Measurements from ENCODE around the gene SHISA6. TPM values are rescaled to one million over a fixed set of nuclear protein-coding genes. Genes with fewer than 3 reads are reported as not detected.
A peak's percentile ranks its signal among the peaks of the same experiment; 100 is the strongest.

The SHISA6 gene
- polyA plus RNA-seq, 4 donors, result 1.5 to 3.2 (median 2.5) TPM

DNA sequence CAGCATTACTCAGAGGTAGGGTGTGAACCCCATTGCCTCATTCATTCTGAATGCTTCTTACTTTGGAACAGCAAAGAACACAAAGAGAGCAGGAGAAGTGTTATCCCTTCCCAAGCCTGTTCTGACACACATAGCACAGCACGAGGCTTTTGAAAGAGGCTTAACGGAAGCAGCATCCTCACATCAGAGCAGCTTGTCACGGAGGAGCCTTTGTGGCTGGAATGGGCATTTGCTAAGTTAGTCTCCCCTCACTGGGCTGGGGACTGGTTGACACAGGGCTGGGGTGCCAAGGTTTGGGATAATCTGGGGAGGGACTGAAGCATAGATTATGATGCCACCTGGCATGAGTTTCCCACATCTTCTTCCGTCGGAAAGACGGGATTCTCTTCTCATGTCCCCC lies 189.7 kb downstream of the SHISA6 start:
- no peak for DNase-seq (ENCODE audit: low read depth in 4 of 4, low spot score in 3 of 4)

DNA sequence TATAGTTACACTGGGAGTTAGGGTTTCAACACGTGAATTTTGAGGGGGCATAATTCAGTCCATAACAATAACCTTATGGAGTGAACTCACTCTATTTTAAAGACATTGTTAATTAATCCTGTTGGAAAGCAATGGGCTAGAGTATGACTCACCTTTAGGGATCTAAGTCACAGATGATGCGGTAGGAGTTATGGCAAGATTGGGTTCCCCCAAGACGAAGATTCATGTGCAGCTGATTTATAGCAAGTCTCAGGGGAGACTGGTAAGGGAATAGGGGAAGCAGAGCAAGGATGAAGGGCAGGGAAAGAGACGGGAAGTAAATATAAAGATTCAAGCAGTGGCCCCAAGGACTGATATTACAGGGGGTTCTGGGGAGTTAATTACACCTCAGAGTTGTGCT lies 197.7 kb downstream of the SHISA6 start:
- no peak for DNase-seq (ENCODE audit: low read depth in 4 of 4, low spot score in 3 of 4)

DNA sequence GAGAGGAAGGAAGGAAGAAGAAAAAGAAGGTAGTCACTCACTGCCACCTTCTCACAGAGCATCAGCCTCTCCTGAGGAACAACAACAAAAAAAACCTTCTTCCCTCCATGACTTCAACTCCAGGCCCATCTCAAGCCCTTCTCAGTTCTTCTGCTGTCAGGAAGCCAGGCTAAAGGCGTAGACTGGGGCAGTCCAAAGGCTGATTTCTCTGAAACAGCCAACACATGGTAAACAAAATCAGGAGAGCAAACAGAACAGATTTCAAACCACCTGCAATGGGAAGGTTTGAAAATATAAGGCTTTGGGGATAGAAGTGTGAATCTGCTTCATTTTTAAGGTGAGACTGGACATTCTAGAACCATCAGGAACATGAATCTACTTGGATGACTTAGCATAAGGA lies 200.0 kb downstream of the SHISA6 start:
- DNase-seq (ENCODE audit: low read depth in 4 of 4, low spot score in 3 of 4), result no peak

DNA sequence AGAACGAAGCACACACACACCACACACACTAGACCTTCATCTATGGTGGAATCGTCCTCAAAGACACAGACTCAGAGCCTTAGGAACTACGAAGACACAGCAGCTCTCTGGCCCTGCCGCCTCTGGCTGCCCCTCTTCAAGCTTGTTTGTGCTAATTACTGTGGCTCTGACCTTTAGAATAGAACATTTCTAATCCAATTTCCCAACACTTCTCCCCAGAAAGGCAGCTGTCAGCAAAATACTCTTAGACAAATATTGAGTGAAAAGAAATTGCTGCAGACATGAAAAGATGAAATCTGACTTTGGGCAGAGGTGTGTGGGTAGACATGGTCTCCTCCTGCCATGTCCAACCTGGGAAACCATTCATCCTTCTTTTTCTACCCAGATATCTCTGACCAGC lies 205.3 kb downstream of the SHISA6 start:
- no peak for DNase-seq (ENCODE audit: low read depth in 4 of 4, low spot score in 3 of 4)

DNA sequence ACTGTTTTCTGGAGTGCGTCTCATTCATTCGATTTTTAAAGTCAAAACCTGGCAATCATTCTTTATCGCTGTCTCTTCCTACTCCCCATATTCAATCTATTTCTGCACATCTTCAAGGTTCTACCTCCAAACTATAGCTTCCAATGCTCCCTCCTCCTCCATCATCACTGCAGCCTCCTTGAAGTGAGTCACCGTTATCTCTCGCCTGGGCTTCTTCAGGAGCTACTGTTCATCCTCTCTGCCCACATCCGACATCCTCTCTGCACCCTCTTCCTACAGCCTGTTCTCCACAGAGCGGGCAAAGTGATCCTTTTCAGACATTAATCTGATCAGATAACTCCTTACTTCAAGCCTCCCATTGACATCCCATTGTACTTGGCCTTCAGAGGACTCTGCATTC lies 213.1 kb downstream of the SHISA6 start:
- no peak for DNase-seq (ENCODE audit: low read depth in 4 of 4, low spot score in 3 of 4)

DNA sequence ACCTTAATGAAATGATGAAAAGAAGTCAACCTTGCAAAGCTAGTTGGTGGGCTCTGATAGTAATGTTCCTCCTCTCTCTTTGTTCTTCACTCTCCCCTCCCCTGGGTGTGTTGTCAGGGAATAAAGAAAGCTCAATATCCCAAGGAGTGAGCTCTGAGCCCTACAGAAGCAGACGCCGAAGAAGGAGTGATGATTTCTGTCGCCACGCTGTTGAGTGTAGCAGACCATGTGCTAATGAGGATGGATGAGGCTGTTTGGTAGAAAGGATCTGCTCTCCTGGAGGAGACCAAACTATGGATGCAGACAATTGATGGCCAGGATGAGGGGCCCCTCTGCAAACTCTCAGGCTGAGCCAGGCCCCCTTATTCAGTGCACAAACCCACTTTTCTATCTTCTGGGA lies 217.3 kb downstream of the SHISA6 start:
- no peak for DNase-seq (ENCODE audit: low read depth in 4 of 4, low spot score in 3 of 4)

DNA sequence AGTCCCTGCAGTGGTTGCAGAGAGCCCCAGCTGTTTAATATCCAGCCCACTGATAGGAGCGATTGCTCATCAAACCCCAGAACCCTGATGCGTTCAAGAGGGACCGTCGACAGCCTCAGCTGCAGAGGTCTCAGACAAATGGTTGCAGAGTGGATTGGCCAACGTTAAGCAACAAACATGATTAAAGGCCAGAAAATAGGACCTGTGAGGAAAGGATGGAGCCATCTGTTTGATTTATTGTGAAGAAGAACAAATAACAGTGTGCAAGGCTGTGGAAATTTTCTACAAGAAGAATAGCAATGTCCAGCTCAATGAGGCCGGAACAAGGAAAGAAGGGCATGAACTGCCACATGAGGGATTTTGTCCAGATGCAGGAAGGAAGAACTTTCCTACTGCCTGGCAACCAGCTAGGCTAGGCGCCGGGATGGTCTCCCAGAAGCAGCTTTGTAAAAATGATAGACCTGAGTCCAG lies 218.9 kb downstream of the SHISA6 start:
- DNase-seq (ENCODE audit: low read depth in 4 of 4, low spot score in 3 of 4), result no peak

DNA sequence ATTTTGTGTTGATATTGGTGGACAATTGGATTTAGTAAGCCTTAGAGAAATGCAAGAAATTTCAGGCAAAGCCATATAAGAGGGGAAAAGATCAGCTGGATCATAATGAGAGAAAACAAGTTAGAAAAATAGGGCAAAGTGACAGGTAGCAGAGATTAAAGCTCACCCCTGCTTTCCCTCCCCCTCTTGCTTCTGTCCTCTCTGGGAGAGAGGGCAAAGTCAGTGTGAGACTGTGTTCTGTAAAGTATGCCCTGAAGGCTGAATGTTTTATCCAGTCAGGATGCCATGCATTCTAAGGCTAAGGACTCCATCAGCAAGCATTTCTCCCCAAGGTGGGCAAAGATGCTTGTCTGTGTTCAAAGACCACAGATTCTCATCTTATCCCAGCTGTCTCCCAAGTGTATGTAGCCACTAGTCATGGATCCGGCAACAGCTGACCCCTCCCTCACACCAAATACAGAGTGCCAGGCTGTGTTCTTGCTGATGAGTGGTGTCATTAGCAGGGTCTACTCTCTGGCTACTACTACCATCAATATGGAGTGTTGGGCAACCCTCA lies 221.1 kb downstream of the SHISA6 start:
- no peak for DNase-seq (ENCODE audit: low read depth in 4 of 4, low spot score in 3 of 4)

DNA sequence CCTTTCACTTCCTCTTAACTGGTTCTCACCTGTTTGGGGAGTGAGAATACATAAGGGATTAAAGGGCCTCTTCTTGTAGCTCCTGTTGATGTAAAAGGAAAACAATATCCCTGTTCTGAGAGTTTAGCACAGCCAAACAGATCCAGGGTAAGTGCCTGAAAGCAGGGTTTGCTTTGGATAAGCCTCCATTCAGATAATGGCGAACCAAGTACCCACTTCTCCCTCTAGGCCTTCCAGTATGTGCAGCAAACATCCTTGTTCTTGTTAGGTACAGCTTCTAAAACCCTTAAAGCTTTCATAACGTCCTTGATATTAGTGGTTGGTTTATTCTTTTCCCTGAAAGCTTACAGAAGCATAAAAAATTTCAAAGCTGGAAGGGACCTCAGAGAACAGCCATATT lies 226.6 kb downstream of the SHISA6 start:
- no peak for DNase-seq (ENCODE audit: low read depth in 4 of 4, low spot score in 3 of 4)

DNA sequence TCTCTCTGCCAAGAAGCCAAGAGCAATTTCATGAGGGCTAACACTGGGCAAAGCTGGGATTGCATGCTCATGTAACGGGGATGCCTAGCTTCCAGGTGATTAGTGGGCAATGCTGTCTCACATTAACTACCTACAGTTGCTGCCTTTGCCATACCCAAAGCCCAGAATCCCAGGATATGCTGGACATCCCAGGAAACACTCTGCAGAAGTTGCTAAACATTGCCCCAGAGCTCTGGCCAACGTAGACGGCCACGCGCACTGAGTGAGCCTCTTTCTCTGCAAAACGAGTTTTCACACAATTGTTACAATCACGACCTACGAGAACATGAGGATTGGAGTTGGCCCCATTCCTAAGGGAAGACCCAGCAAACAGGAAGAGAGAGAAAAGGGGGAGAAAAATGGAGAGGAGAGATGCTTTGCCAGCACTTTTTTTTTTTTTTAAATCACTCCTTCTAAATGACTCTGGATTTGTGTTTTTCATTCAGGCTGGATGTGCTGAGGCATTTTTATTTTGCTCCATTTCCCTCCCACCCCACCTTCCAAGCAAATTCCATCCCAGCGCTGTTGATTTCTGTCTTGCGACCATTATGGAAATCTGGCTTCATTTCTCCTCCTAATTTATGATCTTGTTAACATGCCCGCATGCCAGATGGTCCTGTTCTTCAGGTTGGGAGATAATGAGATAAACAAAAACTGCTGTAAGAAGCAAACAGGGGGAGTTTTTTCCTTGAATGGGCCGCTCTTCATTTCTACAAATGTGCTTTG lies 244.5 kb downstream of the SHISA6 start:
- no peak for DNase-seq (ENCODE audit: low read depth in 4 of 4, low spot score in 3 of 4)

DNA sequence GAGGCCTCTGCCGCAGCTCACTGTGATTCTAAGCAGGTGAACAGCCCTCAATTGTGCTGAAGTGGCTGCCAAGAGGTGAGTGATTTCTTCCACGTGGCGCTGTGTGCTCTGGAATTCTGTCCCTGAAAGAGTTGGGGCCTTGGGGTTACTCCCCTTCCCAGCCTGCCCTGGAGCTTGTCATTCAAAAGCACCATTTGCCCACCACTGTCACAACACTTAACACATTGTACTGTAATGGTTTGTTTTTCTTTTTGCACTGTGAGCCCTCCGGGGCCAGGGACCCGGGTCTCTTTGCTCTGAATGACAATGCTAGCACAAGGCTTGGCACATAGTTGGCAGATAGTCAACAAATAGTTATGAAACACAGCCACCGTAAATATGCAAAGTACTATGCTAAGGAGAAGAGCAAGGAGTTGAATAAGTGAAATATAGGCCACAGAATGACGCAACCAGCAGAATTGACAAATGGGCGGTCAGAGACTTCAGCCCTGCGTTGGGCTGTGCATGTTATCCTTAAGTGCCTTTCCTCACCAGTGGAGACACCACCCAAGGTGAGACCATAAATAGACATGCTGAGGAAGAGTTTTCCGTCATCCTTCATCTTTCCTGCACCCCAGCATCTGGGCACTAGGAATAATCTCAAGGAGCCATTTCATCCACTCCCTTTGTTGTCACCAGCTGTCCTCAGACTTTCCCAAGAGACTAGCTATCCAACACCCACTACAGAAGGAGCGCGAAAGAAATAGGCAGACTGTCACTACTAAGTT lies 245.3 kb downstream of the SHISA6 start:
- no peak for DNase-seq (ENCODE audit: low read depth in 4 of 4, low spot score in 3 of 4)

DNA sequence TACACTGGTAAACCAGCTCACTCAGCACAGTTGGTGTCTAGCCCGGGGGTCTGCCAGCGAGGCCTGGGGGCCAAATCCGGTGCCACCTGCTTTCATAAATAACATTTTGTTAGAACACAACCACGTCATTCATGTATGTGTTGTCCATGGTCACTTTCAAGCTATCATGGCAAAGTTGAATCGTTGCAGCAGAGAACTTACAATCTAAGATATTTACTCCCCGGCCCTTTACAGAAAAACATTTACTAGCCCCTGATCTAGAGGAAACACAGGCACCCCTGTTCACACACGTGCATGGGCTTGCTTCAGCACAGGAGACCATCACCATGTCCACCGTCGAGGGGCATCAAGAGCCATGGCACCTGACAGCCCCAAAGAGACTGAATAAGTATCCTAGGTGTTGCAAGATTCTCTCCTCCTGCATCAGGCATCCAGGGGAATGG lies 245.9 kb downstream of the SHISA6 start:
- no peak for DNase-seq (ENCODE audit: low read depth in 4 of 4, low spot score in 3 of 4)

DNA sequence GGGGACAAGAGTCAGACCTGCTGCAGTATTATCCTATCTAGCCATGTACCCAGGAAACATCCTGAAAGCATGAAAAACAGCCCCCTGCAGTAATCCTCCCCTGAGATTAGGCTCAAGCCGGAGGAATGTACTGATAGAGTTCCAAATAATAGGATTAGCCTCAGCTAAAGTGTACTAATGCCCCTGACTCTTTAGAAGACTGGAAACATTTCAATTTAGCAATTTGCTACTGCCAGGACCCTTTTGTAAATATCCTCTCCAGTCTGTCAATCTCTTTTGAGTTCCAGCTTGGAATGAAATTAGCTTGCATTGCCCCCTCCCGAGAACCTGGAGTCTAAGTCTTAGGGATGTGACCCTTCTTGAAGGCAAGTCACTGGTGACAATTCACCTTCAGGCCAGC lies 246.5 kb downstream of the SHISA6 start:
- DNase-seq (ENCODE audit: low read depth in 4 of 4, low spot score in 3 of 4), result no peak

DNA sequence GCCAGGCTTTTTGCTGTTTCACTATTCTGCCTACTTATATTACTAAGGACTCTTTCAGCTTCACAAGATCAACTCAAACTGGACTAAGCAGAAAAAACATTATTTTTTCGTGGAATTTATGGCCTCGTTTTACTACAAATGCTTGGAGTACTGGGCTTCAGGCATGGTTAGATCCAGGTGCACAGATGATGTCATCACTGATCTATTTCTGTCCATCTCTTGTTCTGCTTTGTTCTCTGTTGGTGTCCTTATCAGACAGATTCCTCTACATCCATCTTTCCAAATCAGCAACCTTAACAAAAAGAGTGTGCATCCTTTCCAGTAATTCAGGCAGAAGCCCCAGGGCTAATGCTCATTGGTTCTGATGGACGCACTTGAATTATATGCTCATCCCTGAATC lies 247.4 kb downstream of the SHISA6 start:
- no peak for DNase-seq (ENCODE audit: low read depth in 4 of 4, low spot score in 3 of 4)

DNA sequence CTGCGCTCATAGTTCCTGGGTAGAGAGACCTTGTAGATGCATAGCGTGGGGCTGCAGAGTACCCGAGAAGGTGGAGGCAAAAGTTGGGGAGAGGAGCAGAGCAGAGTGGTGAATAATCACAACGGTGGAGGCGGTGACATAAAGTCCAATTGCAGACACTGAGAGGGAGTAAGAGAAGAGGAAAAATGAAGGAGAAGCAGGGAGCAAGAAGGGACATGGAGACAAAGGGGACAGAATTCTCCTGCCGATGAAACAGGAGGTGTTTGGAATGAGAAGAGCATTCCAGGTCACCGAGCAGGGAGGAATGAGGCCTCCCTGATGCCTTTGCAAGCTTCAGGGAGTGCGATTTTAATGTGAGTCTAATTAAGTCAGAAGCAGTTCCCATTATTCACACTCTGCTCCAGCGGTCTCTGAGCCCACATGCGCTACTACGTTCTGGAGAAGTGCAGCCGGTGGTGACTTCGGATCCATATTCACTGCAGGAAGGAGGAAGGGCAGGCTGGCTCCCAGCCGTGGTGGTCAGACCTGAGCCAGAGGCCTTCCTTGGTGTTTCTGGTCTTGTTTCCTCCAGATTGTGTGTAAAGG lies 249.2 kb downstream of the SHISA6 start:
- peak in 1 of 4 donors; percentile 21 for DNase-seq (ENCODE audit: low read depth in 4 of 4, low spot score in 3 of 4)

DNA sequence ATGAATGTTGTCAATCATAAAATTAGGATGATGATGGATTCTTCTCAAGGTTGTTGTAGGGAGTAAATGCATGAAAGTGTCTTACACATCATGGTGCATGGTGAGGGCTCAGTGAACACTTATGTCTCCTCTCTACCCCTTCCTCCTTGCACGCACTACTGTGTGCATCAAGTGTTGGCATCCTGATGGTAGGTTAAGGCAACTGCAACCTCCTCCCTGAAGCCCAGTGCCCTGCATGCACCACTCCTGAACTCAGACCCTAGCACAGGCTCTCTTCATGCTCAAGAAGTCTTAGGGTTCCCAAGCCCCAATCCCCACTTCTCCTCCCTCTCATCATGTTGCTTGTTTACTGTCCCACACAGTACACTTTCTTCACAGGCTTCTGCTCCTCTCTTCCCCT lies 251.5 kb downstream of the SHISA6 start:
- no peak for DNase-seq (ENCODE audit: low read depth in 4 of 4, low spot score in 3 of 4)

DNA sequence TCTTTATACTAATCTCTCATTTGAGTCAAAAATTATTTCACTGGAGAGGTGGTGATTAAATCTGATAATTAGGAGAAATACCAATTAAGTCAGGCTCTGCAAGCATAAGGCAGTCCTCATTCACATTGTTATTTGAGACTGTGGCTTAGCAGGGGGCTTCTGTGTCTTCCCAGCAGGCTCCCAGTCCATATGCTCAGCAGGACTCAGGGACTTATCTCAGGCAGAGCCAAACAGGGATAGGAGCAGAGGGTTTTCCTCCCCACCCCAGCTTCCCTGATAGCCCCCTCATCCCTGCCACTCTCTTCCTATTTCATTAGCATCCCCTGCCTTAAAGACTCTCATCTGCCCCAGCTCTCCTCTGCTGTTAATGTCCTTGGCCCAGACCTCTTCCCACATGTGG lies 252.9 kb downstream of the SHISA6 start:
- DNase-seq (ENCODE audit: low read depth in 4 of 4, low spot score in 3 of 4), result no peak

DNA sequence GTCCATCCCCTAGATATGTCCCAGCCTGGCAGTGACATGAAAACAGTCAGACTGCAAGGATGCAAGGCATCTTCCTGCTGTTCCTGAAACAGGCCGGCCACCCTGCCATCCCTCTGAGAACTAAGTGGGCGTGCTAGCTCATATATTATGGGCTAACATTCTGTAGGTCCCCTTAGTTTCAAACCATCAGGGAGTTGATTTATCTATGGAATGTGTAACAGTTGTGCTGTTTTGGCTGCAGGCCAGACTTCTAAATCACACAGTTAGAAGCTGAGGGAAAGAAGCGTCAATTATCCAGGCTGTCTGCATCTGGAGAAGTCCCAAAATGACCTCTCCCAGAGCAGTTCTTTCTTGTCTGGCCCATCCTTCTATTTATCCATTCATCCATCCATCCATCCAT lies 254.6 kb downstream of the SHISA6 start:
- DNase-seq (ENCODE audit: low read depth in 4 of 4, low spot score in 3 of 4), result peak in 3 of 4 donors; percentile 40 to 61 (median 46)

DNA sequence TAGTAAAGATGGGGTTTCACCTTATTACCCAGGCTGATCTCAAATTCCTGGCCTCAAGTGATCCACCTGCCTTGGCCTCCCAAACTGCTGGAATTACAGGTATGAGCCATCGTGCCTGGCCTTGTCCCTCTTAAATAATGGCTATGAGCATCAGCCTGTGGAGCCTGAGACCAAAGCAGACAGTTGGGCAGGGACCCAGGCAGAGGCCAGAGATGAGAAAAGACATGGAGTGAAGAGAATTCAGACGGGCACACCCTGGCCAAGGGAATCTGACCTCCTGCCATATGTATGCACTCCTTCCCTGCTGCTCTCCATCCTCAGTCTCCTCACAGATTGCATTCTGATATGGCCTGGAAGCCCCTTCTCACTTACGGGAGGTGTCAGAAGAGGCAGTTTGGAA lies 258.9 kb downstream of the SHISA6 start:
- DNase-seq (ENCODE audit: low read depth in 4 of 4, low spot score in 3 of 4), result no peak

DNA sequence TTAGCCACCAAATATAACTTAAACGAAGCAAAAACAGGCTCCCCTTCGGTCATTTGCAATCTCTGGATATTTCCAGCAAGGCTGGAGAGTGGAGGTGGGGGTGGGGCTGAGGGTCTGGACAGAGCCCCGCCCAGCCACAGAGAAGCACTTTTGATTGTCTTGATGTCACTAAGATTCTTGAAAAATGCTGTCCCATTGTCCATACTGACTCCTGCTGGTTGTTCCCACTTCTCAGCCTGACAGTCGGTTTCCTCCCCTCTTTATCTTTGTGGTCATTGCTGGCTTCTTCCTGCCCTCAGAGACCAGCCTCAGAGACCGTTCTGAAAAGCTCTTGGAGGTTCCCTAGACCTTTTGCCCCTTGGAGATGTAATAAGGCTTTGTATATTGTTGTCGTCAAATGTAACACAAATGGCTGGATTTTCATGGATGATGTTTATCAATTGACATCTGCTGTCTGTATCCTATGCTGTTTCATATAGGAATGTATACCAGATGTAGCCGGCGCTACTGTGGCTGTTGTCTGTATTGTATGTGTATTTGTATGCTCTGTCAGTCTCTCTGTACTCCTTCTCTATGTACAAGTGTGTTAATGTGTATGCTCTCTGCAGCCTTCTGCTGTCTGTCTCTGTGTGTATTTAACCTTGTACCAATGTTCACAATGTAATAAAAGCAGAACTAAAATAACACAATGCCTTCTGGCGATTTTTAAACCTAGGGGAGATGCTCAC lies 262.5 kb downstream of the SHISA6 start:
- DNase-seq (ENCODE audit: low read depth in 4 of 4, low spot score in 3 of 4), result no peak

DNA sequence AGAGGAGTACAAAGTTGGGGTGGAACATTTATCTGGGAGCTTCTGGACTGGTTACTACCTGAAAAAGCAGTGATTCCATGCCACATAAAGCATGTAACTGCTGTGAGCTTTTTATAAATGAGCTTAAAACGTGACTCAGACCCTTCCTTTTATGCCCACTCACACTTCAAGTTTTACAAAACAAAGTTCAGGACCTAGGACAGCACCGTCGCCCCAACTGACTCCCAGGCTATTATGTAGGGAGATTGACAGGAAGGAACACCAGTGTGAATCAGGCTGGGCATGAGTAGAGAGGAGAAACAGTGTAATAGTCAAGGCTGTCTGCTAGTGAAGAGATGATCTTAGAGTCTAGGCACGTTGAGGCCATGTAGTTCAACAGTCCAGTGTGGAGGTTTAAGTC lies 265.6 kb downstream of the SHISA6 start:
- DNase-seq (ENCODE audit: low read depth in 4 of 4, low spot score in 3 of 4), result peak in 3 of 4 donors; percentile 41 to 63 (median 56)
